IPS-NIHi7 (cell line): Measurements from ENCODE around the gene C1QTNF5.

Experiments
- DNase-seq: peaks from one replicate; pipeline ENCODE4 v3.0.0; 2012; ENCODE audit warnings: mixed read lengths; ENCODE audit errors: extremely low spot score

The C1QTNF5 gene

GRCh38 chr11:119373059-119373920 lies 32.6 kb upstream of the C1QTNF5 start:
- no peak for DNase-seq

GRCh38 chr11:119372260-119373058 lies 31.8 kb upstream of the C1QTNF5 start:
- no peak for DNase-seq

- no peak for DNase-seq
Observed at GRCh38 chr11:119371778-119372182, 31.1 kb upstream of the C1QTNF5 start.

GRCh38 chr11:119371067-119371601 lies 30.5 kb upstream of the C1QTNF5 start:
- DNase-seq: no peak

GRCh38 chr11:119370486-119371046 lies 29.9 kb upstream of the C1QTNF5 start:
- DNase-seq: no peak

GRCh38 chr11:119369132-119369925 lies 28.6 kb upstream of the C1QTNF5 start:
- no peak for DNase-seq

- no peak for DNase-seq
Observed at GRCh38 chr11:119368121-119369034, 27.7 kb upstream of the C1QTNF5 start.

GRCh38 chr11:119367661-119368120 lies 27.0 kb upstream of the C1QTNF5 start:
- DNase-seq: no peak

- DNase-seq: no peak
Observed at GRCh38 chr11:119366690-119367620, 26.3 kb upstream of the C1QTNF5 start.

- no peak for DNase-seq
Observed at GRCh38 chr11:119365071-119365591, 24.4 kb upstream of the C1QTNF5 start.

- DNase-seq: peak; percentile 87
Observed at GRCh38 chr11:119363851-119364590, 23.3 kb upstream of the C1QTNF5 start.

- no peak for DNase-seq
Observed at GRCh38 chr11:119363081-119363850, 22.6 kb upstream of the C1QTNF5 start.

GRCh38 chr11:119362741-119363080 lies 22.0 kb upstream of the C1QTNF5 start:
- DNase-seq: no peak

- DNase-seq: no peak
Observed at GRCh38 chr11:119361941-119362725, 21.4 kb upstream of the C1QTNF5 start.

GRCh38 chr11:119361056-119361787 lies 20.5 kb upstream of the C1QTNF5 start:
- DNase-seq: peak; percentile 72
